HG03432 (cell line): ENCODE measurements around the gene ARMC9.
"Not testable (repeated sequence)": the region's sequence is repeated elsewhere in the genome, so short reads cannot be mapped to it uniquely, and the experiment has no call there.

Experiments used
- ATAC-seq: cut with Tn5 transposase; IDR thresholded peaks from one replicate; pipeline ENCODE4 v1.9.1; 2021; ENCODE audit warnings: mild to moderate bottlenecking, moderate library complexity; ENCODE audit not compliant: unreplicated experiment

The ARMC9 gene

DNA sequence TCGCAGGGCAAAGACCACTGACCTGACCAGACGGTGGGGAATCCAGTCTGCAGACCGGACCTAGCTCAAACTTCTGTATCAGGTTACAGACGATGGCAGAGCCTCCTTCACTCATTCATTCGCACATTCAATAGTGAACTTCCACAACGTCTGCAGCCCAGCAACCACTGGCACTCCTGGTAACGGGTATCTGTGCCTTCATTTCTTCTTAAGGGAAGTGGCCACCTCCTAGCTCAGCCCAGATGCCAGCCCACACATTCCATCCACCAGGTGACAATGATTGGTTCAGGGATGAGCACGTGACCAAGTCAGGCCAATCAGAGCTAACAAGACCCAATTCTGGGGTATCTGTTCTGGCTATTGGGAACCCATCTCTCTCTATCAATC lies 15.9 kb upstream of the ARMC9 start:
- ATAC-seq = no peak

DNA sequence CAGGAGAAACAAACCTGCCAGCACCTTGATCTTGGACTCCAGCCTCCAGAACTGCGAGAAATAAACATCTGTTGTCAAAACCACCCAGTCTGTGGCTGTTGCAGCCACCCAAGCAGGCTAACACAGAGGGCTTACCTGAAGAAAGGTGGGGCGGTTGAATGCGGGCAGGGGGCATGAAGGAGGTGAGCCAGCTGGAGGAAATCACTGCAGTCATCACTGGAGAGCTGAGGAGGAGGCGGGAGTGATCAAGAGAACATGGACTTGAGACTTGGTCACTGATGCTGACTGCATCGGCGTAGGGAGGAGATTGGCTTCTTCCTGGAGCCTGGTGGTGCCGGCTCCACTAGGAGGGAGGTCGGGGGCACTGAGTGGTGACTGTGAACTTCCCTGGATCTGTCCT lies 14.6 kb upstream of the ARMC9 start:
- ATAC-seq = no peak

- no peak for ATAC-seq
Observed at GRCh38 chr2:231184319-231184718, 14.1 kb upstream of the ARMC9 start.

DNA sequence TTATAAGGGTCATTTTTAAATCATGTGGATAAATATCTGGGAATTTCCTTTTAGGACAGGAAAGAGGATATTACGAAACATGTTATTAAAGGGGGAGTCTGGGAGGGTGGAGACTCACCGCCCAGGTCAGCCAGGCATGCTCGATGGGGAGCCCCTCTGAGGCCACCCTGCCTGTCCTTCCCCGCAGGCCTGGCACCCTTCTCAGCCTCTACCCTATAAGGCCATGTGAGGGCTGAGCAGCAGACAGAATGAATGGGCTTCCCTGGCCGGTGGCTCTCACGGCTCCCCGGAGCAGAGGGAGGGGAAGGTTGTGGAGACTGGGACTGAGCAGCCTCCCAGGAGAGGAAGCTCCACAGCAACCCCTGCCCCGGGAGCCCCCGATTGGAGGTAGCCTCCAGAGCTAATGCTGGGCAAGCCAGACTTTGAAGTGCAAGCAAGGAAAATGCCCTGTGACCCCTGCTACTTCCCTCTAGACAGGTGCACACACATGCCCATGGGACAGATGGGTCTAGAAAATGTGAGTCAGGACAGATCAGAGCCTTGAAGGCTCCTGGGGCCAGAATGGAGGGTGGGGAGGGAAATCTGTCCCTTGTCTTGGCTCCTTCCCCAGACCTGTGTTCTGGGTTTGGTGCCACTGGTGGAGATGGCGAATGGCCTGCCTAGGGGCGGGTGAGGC lies 13.2 kb upstream of the ARMC9 start:
- ATAC-seq = no peak

GRCh38 chr2:231185886-231186285 lies 12.5 kb upstream of the ARMC9 start:
- ATAC-seq = no peak

- no peak for ATAC-seq
Observed at GRCh38 chr2:231186325-231186724, 12.1 kb upstream of the ARMC9 start.

DNA sequence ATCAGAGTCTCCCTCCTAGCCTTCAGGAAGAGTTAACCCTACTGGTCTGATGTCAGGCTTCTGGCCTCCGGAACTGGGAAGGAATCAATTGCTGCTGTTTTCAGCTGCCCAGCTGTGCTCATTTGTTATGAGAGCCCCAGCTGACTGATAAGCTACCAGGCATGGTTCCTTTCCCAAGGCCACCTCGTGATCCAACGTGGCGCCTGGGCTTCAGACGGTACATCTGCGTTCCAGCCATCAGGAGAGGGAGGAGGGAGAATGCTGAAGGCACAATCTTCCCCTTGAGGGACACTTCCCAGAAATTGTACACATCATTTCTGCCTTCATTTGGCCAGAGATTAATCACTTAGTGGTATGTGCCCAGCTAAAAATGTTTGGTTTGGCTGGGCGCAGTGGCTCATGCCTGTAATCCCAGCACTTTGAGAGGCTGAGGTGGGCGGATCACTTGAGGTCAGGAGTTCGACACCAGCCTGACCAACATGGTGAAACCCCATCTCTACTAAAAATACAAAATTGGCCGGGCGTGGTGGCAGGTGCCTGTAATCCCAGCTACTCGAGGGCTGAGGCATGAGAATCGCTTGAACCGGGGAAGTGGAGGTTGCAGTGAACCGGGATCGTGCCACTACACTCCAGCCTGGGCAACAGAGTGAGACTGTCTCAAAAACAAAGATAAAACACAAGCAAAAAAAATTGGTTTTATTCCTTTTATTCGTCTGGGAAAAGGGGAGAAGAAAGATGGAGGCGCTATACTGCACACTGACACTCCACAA lies 10.5 kb upstream of the ARMC9 start:
- ATAC-seq = no peak

GRCh38 chr2:231188506-231189170 lies 9.8 kb upstream of the ARMC9 start:
- no peak for ATAC-seq

DNA sequence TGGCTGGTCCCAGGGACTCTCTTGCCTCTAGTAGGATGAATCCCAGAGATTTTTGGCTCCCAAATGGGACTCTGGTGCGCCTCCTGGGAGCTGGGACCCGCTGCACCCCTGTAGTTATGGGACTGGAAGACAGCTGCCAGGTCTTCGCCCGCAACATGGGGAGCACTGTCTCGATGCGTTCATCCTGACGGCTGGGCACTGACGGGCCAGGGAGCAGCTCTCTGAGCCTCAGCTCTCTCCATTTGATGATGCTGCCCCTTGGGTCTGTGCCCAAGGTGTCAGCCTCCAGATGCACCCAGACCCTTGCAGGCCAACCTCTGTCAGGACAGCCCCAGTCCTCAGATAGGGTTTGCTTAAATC lies 9.3 kb upstream of the ARMC9 start:
- ATAC-seq = no peak

DNA sequence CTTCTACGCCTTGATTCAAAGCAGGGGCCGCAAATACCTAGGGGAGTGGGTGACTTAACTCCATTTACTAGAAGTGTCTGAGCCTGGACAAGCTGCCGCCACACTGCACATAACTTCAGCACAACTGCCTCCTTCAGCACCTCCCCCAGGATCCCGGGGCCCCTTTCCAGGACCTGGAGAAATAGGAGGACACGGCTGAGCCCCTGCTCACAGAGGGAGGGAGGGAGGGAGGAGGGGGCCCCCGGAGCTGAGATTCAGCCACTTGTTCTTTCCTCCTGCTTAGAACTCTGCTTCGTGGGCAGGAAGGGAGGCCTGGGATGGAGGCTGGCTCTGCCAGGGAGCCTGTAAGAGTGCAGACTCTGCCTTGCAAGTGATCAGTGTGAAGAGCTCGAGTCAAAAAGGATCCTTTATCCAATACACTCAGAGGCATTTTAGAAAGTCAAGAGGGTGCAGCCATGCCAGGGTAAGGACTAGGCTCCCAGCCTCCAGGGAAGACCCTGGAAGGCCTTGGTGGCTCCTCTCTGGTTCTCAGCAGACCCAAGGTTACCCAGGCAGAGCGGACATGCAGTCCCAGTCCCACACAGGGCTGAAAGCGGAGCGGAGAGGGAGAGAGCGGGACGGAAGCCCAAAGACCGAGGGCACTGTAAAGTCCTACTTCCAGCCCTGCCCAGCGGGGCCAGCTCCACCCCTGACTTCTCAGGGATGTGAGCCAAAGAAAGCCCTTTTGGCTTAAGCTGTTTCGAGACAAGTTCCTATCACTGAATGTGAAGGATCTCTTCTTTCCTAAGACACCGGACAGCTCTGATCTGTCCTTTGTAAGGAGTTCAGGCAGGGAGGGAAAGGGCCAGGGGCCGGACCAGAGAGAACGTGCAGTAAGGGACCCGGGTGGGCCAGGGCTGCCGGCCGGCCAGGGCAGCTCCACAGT lies 8.6 kb upstream of the ARMC9 start:
- ATAC-seq = no peak

DNA sequence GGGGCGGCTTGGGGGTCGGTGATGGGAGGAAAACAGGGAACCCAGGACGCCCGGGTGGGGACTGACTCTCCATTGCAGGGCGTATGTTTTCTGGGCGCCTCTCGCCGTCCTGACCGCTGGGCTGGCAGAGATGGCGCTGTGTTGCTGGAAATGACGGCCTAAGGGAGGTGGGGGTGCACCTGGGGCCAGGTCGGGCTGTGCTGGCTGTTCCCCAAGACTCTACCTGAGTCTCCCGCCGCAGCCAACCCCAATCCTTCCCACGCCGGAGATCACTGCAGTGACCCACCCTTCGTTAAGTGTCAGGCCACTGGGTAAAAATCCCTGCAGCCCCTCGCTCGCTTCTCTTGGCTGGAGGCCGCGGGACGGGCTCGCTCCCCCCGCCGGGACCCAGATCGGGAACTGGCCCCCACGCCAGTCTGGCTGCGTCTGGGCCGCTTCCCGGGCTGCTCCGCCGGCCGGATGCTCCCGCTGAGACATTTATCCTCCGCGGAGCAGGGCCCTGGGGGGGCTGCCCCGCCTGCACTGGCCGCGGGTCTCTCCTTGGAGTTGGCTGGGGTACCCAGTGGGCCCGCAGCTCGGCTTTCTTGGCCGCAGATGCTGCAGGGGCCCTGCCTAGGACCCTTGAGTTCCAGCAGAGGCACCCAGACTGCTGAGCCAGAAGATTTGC lies 7.8 kb upstream of the ARMC9 start:
- no peak for ATAC-seq

DNA sequence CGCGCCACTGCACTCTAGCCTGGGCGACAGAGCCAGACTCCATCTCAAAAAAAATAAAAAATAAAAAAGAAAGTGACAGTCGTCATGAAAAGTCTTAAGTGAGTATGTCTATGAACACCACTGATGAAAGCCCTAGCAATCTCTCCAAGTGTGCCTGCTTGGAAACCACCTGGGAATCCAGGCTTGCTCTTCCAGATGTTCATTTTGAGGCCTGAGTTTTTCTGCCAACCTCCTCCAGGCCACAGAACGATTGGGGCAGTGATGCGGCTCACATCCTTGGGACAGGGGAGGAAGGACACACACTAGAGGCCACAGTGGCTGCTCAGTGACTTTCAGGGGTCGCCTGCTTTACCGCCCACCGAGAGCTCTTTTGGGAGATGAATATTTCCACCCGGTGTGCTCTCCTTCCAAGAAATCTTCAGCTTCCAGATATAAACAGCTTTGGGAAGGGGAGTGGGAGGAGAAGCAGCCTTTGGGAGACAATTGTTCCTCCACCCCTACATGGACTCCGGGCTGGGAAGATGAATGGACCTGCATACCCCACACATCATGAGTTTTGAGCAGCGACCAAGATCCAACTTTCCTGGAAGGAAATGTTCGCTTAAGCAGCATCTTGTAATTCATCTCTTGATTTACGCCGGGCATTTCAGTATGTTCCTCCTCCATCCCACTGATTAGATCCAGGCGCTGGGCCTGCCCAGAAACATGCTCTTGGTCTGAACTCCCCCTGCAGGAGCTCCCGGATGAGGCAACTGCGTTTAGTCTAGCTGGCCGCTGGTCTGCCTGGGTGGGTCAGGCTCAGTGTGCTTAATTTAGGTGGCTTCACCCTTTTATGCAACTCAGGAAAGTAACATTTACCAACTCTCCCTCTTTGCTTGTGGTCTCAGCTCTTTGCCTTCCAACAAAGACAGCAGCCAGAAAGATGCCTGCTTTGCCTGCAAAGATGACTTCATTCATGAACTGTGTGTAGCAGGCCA lies 6.2 kb upstream of the ARMC9 start:
- no peak for ATAC-seq

DNA sequence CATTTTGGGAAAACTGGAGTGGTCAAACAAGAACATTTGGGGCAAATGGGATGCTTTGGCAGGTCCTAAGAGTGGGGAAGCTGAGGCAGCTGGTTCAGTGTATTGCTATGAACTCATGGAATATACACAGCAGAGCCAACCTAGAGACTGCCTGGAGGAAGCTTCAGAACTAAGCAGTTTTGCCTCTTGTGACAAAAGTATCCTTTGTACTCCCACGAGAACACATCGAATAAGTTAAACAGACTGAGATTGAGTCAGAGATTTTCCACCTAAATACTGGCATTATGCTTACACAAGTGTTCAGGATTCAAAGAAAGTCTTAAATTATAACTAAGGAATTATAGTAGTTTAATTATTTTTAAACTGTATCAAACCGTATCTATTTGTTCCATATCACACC lies 5.2 kb upstream of the ARMC9 start:
- no peak for ATAC-seq

DNA sequence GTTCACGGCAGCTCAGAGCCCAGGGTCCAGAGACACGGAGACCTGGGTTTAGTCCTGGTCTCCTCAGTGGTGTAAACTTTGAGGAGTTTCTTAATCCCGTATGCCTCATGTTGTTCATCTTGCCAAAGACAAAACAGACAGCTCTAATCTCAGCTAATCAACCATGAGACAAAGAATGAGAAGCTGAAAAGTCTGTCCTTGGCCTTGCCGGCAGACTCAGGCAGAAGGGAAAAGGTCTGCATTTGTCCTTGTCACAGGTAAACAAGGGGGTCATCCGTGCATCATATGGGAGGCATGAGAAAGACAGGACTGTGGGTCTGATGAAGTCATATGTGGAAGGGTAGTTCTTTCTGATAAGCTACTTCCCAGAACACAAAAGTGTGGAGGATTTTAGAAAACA lies 1.8 kb upstream of the ARMC9 start:
- no peak for ATAC-seq

DNA sequence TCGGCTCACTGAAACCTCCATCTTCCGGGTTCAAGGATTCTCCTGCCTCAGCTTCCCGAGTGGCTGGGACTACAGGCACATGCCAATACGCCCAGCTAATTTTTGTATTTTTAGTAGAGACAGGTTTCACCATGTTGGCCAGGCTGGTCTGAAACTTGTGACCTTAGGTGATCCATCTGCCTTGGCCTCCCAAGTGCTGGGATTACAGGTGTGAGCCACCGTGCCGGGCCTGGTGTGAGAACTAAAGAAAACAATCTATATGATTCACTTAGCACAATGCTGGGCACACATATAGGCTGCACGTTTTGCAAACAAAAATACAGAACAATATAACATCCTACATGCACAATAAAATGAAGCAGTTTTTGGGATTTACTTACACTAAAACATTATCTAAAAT lies 1.2 kb upstream of the ARMC9 start:
- ATAC-seq = not testable (repeated sequence)

- no peak for ATAC-seq
Observed at GRCh38 chr2:231197706-231198290, 633 bp upstream of the ARMC9 start.

DNA sequence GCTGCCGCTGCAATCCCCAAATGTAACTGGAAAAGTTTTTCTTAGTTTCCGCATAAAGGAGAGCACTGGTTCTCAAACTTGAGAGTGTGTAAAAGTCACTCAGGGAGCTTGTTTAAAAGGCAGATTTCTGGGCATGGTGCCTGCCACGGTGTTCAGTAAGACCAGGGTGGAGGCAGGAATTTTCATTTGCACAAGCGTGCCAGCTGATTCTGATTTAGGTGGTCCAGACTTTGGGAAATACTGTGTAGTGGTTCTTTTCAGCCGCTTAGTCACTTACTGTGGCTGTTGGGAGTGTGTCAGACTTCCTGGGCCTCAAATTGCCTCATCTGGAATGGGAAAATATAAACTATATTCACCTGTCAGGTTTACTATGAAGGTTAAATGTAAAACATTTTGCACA lies 788 bp downstream of the ARMC9 start:
- no peak for ATAC-seq

- ATAC-seq = no peak
Observed at GRCh38 chr2:231200805-231201474, 2.5 kb downstream of the ARMC9 start.

GRCh38 chr2:231201475-231201814 lies 3.0 kb downstream of the ARMC9 start:
- ATAC-seq = no peak
